AG08395 (cell line): ENCODE results near the gene TENM4.

Experiments
- DNase-seq: peaks from one replicate; pipeline ENCODE4 v3.0.0; 2012; ENCODE audit warnings: mixed read lengths, low spot score

TENM4 gene

GRCh38 chr11:79084382-79084781, 356.4 kb downstream of the TENM4 start:
- no peak for DNase-seq

GRCh38 chr11:79083352-79083751, 357.5 kb downstream of the TENM4 start:
- DNase-seq: no peak

GRCh38 chr11:79082907-79083306, 357.9 kb downstream of the TENM4 start:
- DNase-seq: no peak

- no peak for DNase-seq
Measured at GRCh38 chr11:79082280-79082679, 358.6 kb downstream of the TENM4 start.

- no peak for DNase-seq
Measured at GRCh38 chr11:79081471-79082031, 359.3 kb downstream of the TENM4 start.

- no peak for DNase-seq
Measured at GRCh38 chr11:79080551-79080950, 360.3 kb downstream of the TENM4 start.

- no peak for DNase-seq
Measured at GRCh38 chr11:79078999-79079398, 361.8 kb downstream of the TENM4 start.

GRCh38 chr11:79078456-79078855, 362.4 kb downstream of the TENM4 start:
- DNase-seq: no peak

- DNase-seq: no peak
Measured at GRCh38 chr11:79077702-79078330, 363.0 kb downstream of the TENM4 start.

GRCh38 chr11:79076526-79077115, 364.2 kb downstream of the TENM4 start:
- peak; percentile 49 for DNase-seq

GRCh38 chr11:79074547-79074946, 366.3 kb downstream of the TENM4 start:
- no peak for DNase-seq

- DNase-seq: no peak
Measured at GRCh38 chr11:79071190-79071589, 369.6 kb downstream of the TENM4 start.

- DNase-seq: no peak
Measured at GRCh38 chr11:79070518-79070917, 370.3 kb downstream of the TENM4 start.

- DNase-seq: no peak
Measured at GRCh38 chr11:79069504-79069903, 371.3 kb downstream of the TENM4 start.

GRCh38 chr11:79068356-79068755, 372.5 kb downstream of the TENM4 start:
- no peak for DNase-seq

GRCh38 chr11:79067352-79067679, 373.5 kb downstream of the TENM4 start:
- DNase-seq: no peak

GRCh38 chr11:79066456-79067351, 374.1 kb downstream of the TENM4 start:
- no peak for DNase-seq

- DNase-seq: peak; percentile 41
Measured at GRCh38 chr11:79062814-79063762, 377.7 kb downstream of the TENM4 start.

- DNase-seq: no peak
Measured at GRCh38 chr11:79060081-79060953, 380.5 kb downstream of the TENM4 start.

- DNase-seq: no peak
Measured at GRCh38 chr11:79059141-79059540, 381.7 kb downstream of the TENM4 start.
